ENCODE measurements around the gene ZNF550. TPM values are rescaled to one million over a fixed set of nuclear protein-coding genes. Genes with fewer than 3 reads are reported as not detected.

Gene ZNF550
- total RNA-seq: 7.2 and 7.5 TPM in 2 replicates

DNA sequence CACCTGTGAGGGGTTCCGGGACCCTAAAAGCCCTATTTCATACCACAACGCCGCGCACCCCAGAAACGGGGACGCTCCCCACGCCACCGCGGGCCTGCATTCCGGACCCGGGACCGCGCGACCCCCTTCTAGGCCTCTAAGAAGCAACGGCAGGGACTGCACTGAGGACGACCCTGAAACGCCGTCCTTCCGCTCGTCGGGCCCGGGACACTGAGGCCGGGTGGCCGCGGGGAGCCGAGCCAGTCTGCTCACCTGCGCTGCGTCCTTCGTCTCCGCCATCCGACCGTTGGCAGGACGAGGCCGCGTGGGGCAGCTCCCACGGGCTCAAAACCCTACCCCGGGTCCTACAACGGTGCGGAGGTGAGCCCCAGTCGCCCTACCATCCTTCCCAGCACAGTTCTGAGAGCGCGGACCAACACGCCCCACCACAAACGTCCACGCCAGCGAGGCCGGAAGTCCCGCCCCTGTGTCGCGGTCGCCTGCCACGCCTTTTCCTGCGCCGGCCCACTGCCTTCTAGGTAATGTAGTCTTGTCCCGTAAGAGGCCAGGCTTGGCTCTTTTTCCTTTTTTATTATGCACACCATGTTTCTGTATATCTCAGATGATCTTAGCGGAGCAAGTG is at the start of gene ZNF550:
Gene ZNF550, minus strand, starts transcription at position 460 of the 622 bp plus-strand sequence. Its CDS starts 181 bp downstream, at position 279.
- peak within 1 kb of the TSS; percentile 88 for H3K27ac Mint-ChIP-seq
- H3K36me3 Mint-ChIP-seq (ENCODE audit: low read depth): peaks cover 29% of the 10 kb centered on the region
- DNase-seq (ENCODE audit: low spot score): peak; percentile 84
- no peaks in the 10 kb centered on the region for H3K27me3 Mint-ChIP-seq (ENCODE audit: insufficient read depth)
- peak within 1 kb of the TSS; percentile 98 for H3K4me3 Mint-ChIP-seq
- intact Hi-C loops (cut with micrococcal nuclease): loop anchor here (1.0 to 2.0 kb wide), 12 partner anchors 20 to 368 kb away; partner anchors contain the start of genes TRAPPC2B, ZNF134, ZNF17 and ZNF211
- peaks cover 28% of the 10 kb centered on the region for H3K4me1 Mint-ChIP-seq (ENCODE audit: low read depth)
- H3K9me3 Mint-ChIP-seq: peaks cover 54% of the 10 kb centered on the region

DNA sequence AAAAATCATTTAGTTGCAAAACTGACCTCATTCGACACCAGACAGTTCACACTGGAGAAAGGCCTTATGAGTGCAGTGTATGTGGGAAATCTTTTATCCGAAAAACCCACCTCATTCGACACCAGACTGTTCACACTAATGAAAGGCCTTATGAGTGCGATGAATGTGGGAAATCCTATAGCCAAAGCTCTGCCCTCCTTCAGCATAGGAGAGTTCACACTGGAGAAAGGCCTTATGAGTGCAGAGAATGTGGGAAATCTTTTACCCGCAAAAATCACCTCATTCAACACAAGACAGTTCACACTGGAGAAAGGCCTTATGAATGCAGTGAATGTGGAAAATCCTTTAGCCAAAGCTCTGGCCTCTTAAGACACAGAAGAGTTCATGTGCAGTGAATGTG is 47.3 kb upstream of the ZNF550 start:
- Mint-ChIP-seq H3K27ac (no peak overlapping the region), H3K4me1 (ENCODE audit: low read depth) (no peaks in the 10 kb centered on the region), H3K4me3 (no peak overlapping the region), H3K36me3 (ENCODE audit: low read depth) (peaks cover 53% of the 10 kb centered on the region), H3K27me3 (ENCODE audit: insufficient read depth) (no peaks in the 10 kb centered on the region), H3K9me3 (peaks cover 76% of the 10 kb centered on the region)
- no peak for DNase-seq (ENCODE audit: low spot score)
- intact Hi-C loops (cut with micrococcal nuclease): no loop called here

DNA sequence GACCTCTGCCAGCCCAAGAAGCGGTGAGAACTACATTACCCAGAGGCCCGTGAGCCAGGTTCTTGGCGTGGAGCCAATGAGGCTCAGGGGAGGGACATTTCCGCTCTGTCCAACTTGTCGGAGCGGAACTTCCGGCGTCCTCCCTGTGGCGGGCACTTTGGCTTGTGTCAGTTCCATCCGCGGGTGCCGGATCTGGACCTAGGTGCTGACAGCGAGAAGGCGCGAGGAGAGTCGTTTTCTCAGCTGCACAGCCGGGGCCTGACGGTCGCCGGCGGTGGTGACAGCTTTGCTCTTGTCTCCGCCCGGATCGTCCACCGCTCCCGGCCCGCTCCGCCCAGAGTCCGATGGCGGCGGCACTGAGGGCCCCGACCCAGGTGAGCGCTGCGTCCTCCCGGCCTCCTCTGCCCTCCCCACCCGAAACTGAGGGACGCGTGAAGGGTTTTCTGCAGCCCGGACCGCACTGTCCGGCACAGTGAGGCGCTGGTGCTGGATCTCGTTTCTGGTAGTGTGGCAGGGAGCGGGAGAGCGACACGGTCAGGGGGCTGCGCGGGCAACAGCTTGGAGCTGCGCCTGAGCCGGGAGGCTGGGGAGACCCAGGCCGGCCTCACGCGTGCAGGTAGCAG is 40.2 kb upstream of the ZNF550 start, which contains the start of gene ZNF530:
Gene ZNF530, plus strand, starts transcription at position 125 of the 623 bp plus-strand sequence. CDS start 4,461 bp downstream, outside the sequence.
- DNase-seq (ENCODE audit: low spot score): peak; percentile 78
- peak within 1 kb of the TSS; percentile 58 for H3K27ac Mint-ChIP-seq
- H3K27me3 Mint-ChIP-seq (ENCODE audit: insufficient read depth): no peaks in the 10 kb centered on the region
- peak within 1 kb of the TSS; percentile 85 for H3K4me3 Mint-ChIP-seq
- intact Hi-C loops (cut with micrococcal nuclease): loop anchor here (1.0 kb wide), 4 partner anchors 14 to 41 kb away; partner anchors contain the start of genes ZNF134, ZNF211 and ZNF550
- peaks cover 34% of the 10 kb centered on the region for H3K36me3 Mint-ChIP-seq (ENCODE audit: low read depth)
- peaks cover 61% of the 10 kb centered on the region for H3K9me3 Mint-ChIP-seq
- H3K4me1 Mint-ChIP-seq (ENCODE audit: low read depth): peaks cover 16% of the 10 kb centered on the region

DNA sequence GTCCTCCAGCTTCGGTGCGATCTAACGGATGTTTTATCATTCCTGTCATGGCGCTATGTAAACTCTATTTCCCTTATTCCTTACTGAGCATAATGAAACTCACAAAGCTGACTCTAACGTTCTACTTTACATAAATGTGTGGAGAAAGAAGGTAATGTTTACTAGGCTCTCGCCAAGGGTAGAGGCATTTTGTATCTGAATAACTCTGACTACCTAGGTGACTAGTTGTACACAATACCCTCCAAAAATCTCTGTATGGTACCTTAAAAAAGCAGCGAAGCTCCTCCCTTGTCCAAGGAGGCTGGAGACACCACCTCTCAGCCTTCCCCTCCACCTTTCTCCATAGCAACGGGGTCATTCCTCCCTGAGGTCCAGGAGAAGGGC is 39.7 kb upstream of the ZNF550 start:
- H3K4me3 Mint-ChIP-seq: peak overlapping the region; percentile 85
- no peak for DNase-seq (ENCODE audit: low spot score)
- intact Hi-C loops (cut with micrococcal nuclease): loop anchor here (1.0 kb wide), 4 partner anchors 15 to 40 kb away; partner anchors contain the start of genes ZNF134, ZNF211 and ZNF550
- H3K36me3 Mint-ChIP-seq (ENCODE audit: low read depth): peaks cover 29% of the 10 kb centered on the region
- H3K4me1 Mint-ChIP-seq (ENCODE audit: low read depth): peaks cover 16% of the 10 kb centered on the region
- H3K27me3 Mint-ChIP-seq (ENCODE audit: insufficient read depth): no peaks in the 10 kb centered on the region
- H3K9me3 Mint-ChIP-seq: peaks cover 61% of the 10 kb centered on the region
- H3K27ac Mint-ChIP-seq: peak overlapping the region; percentile 58

DNA sequence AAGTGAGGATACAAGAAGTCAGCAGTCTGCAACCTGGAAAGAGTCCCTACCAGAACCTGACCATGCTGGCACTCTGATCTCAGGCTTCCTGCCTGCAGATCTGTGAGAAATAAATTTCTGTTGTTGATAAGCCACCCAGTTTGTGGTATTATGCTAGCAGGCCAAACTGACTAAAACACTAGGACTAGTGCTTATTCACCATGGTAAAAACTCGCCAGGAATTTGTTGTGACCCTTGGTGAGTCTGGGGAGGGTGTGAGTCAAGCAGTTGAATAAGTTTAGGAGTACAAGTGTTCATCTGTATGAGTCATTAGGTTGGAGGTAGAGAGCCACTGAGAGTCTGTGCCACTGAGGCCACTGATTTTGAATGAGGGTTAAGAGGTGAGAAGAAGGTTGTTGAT is 27.9 kb upstream of the ZNF550 start:
- Mint-ChIP-seq H3K36me3 (ENCODE audit: low read depth) (peaks cover 59% of the 10 kb centered on the region), H3K27me3 (ENCODE audit: insufficient read depth) (no peaks in the 10 kb centered on the region), H3K9me3 (peaks cover 77% of the 10 kb centered on the region), H3K4me3 (no peak overlapping the region), H3K4me1 (ENCODE audit: low read depth) (peaks cover 16% of the 10 kb centered on the region), H3K27ac (no peak overlapping the region)
- intact Hi-C loops (cut with micrococcal nuclease): no loop called here
- DNase-seq (ENCODE audit: low spot score): no peak

DNA sequence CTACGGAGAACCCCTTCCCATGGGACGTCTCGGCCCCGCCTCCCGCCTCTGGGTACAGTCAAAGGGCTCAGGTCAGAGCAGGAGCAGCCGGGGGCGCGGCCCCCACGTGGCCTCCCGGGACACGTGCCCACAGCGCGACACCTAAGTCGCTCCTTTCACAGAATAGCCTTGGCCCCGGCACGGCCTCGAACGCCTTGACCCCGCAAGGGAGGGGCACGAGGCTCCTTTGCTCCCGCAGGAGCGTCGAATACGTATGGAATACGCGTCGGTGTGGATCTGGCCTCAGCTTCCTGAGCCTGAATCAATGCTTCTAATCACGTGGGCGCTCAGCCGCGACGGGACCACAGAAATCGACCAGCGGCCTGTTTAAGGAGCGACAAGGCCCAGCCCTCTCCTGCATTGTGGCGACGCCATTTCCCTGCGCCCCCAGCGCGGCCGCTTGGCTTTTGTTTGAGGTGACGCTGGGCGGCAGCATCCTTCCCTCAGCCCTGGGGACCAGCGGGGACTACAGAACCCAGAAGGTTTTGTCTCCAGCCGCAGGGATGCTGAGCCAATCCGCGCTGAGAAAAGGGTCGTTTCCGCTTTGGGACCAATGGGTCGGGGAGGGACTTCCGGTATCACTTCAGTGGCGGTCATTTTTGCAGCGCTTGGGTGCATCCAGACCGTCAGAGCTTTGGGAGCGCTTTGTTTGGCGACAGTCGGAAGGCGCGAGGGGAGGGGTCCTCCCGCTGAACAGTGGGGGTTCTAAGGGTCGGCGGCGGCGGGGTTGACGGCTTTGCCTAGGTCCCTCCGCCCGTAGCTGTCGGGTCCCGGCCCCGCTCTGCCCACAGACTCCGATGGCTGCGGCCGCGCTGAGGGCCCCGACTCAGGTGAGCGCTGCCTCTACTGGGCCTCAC is 24.1 kb upstream of the ZNF550 start, which contains the start of gene ZIK1:
Gene ZIK1, plus strand, starts transcription at position 625 of the 896 bp plus-strand sequence. Its CDS starts 212 bp downstream, at position 837.
- Mint-ChIP-seq H3K4me3 (peak within 1 kb of the TSS; percentile 92), H3K27me3 (ENCODE audit: insufficient read depth) (no peaks in the 10 kb centered on the region), H3K27ac (peak within 1 kb of the TSS; percentile 81), H3K9me3 (peaks cover 68% of the 10 kb centered on the region), H3K4me1 (ENCODE audit: low read depth) (peaks cover 20% of the 10 kb centered on the region), H3K36me3 (ENCODE audit: low read depth) (peaks cover 29% of the 10 kb centered on the region)
- DNase-seq (ENCODE audit: low spot score): peak; percentile 81
- intact Hi-C loops (cut with micrococcal nuclease): loop anchor here (1.0 kb wide), 1 partner anchor 98 kb away; the partner anchor contains the start of gene ZNF551

DNA sequence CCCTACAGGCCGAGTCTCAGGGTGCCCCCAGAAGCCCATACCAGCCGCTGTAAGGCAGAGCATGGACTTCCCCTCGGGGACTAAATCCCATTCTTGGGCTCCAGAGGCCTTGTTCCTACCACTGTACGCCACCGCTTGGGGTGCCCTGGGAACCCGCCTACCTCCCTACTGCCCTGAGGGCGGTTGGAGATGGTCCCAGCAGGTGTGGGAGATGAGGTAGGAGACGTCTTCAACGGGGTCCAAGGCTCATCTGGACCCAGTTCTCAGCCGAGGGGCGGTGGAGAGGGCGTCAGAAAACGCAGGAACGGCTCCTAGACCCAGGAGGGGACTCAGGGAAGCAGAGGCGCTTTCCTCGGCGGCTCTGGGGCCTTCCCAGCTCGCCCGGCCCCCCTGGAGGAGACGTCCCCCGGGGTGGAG is 23.4 kb upstream of the ZNF550 start:
- peak overlapping the region; percentile 92 for H3K4me3 Mint-ChIP-seq
- H3K36me3 Mint-ChIP-seq (ENCODE audit: low read depth): peaks cover 25% of the 10 kb centered on the region
- intact Hi-C loops (cut with micrococcal nuclease): no loop called here

DNA sequence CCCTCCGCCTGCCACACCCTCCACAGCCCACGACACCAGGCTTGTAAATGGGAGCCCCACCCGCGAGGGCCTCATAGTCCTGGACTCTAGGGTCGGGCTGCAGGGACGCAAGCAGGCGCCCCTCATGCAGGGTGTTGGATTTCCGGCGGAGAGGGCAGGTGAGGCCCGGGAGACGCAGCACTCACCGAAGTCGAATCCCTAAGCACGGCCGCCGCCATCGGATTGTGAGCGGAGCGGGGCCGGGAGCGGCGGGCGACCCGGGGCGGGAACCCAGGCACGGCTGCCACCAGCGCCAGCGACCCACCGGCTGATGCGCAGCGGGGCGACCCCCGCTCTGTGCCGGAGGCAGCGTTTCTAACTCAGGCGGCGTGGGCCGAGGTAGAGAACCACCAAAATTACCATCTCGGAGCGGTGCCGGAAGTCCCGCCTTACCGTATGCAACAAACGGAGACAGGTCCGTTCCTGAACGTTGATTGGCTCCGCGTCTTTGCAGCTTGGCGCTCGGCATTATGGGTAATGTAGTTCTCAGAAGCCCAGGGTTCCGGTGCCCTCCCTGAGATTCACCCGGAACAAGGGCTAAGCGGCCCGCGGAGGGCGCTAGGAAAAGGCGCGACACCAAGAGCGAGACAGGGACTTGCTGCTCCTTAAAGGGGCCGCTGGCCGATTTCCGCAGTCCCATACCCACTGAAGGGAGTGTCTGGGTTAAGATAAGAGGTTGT is 19.0 kb upstream of the ZNF550 start, which contains the start of gene ZNF416:
Gene ZNF416, minus strand, starts transcription at position 425 of the 719 bp plus-strand sequence. Its CDS starts 207 bp downstream, at position 218.
- Mint-ChIP-seq H3K36me3 (ENCODE audit: low read depth) (peaks cover 40% of the 10 kb centered on the region), H3K27me3 (ENCODE audit: insufficient read depth) (no peaks in the 10 kb centered on the region), H3K9me3 (peaks cover 68% of the 10 kb centered on the region), H3K4me1 (ENCODE audit: low read depth) (peaks cover 18% of the 10 kb centered on the region), H3K4me3 (peak within 1 kb of the TSS; percentile 80), H3K27ac (peak within 1 kb of the TSS; percentile 74)
- DNase-seq (ENCODE audit: low spot score): peak; percentile 94
- intact Hi-C loops (cut with micrococcal nuclease): loop anchor here (1.0 to 2.0 kb wide), 21 partner anchors 19 to 1438 kb away; partner anchors contain the start of genes TRAPPC2B, ZNF134, ZNF17 and ZNF211

More for the DNA sequence above, 23.4 kb upstream of the ZNF550 start:
- Mint-ChIP-seq H3K9me3 (peaks cover 62% of the 10 kb centered on the region), H3K4me1 (ENCODE audit: low read depth) (peaks cover 23% of the 10 kb centered on the region), H3K27me3 (ENCODE audit: insufficient read depth) (no peaks in the 10 kb centered on the region), H3K27ac (no peak overlapping the region)
- no peak for DNase-seq (ENCODE audit: low spot score)

DNA sequence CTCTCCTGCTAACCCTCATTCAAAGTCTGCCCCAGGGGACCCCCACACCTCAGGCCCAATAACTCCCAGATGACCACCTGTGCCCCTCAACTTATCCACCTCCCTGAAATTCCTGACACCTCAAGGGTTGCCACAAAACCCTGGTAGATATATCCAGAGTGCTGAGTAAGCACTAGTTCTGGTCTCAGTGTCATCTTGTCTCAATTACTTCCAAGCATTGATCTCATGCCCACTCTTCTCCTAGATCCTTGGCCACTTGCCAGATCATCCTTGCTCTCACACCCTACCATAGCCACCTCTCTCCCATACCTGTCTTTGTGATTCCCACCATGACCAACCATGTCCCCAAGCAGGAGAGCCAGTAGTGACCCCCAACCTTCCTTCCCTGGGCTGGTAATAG is 17.0 kb upstream of the ZNF550 start:
- DNase-seq (ENCODE audit: low spot score): no peak
- peak overlapping the region; percentile 29 for H3K4me3 Mint-ChIP-seq
- H3K36me3 Mint-ChIP-seq (ENCODE audit: low read depth): peaks cover 58% of the 10 kb centered on the region
- peaks cover 16% of the 10 kb centered on the region for H3K4me1 Mint-ChIP-seq (ENCODE audit: low read depth)
- no peak overlapping the region for H3K27ac Mint-ChIP-seq
- H3K27me3 Mint-ChIP-seq (ENCODE audit: insufficient read depth): no peaks in the 10 kb centered on the region
- peaks cover 80% of the 10 kb centered on the region for H3K9me3 Mint-ChIP-seq
- intact Hi-C loops (cut with micrococcal nuclease): no loop called here

DNA sequence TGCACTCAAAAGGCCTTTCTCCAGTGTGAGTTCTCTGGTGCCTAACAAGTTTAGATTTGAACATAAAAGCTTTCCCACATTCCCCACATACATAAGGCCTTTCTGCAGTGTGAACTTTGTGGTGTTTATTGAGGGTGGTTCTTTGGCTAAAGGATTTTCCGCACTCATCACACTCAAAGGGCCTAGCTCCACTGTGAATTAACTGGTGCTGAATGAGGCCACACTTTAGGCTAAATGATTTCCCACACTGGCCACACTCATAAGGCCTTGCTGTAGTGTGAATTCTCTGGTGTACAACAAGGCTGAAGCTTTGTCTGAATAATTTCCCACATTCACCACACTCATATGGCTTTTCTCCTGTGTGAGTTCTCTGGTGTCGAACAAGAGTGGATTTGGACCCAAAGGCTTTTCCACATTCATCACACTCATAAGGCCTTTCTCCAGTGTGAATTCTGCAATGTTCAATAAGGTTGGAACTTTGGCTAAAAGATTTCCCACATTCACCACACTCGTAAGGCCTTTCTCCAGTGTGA is 12.8 kb upstream of the ZNF550 start:
- Mint-ChIP-seq H3K4me3 (no peak overlapping the region), H3K36me3 (ENCODE audit: low read depth) (peaks cover 61% of the 10 kb centered on the region), H3K27me3 (ENCODE audit: insufficient read depth) (no peaks in the 10 kb centered on the region), H3K27ac (no peak overlapping the region), H3K9me3 (peaks cover 89% of the 10 kb centered on the region), H3K4me1 (ENCODE audit: low read depth) (peaks cover 3% of the 10 kb centered on the region)
- DNase-seq (ENCODE audit: low spot score): no peak
- intact Hi-C loops (cut with micrococcal nuclease): no loop called here

DNA sequence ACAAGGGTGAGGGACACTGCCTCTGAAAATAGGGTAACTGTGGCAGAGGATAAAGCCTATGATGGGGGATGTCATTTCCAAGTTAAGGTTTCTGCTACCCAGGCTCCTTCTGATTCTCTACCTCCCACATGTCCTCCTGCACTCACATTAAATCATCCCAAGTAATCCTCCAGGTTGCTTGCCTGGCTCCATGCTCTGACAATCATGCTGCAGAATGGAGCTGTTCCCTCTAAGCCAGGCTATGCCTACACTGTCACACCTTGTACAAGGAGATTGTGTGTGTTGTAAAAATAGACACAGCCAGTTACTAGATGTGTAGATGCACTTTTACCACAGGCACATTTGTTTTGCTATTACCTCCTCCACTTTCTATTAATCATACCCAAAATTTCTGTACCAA is 11.0 kb upstream of the ZNF550 start:
- intact Hi-C loops (cut with micrococcal nuclease): no loop called here
- H3K36me3 Mint-ChIP-seq (ENCODE audit: low read depth): peaks cover 44% of the 10 kb centered on the region
- no peaks in the 10 kb centered on the region for H3K27me3 Mint-ChIP-seq (ENCODE audit: insufficient read depth)
- no peaks in the 10 kb centered on the region for H3K4me1 Mint-ChIP-seq (ENCODE audit: low read depth)
- no peak overlapping the region for H3K4me3 Mint-ChIP-seq
- H3K9me3 Mint-ChIP-seq: peaks cover 91% of the 10 kb centered on the region
- no peak overlapping the region for H3K27ac Mint-ChIP-seq
- no peak for DNase-seq (ENCODE audit: low spot score)

Data from activated T-helper 1 cell treated with anti-CD3 and anti-CD28 coated beads, Interleukin-12 subunit alpha, Interleukin-12 subunit beta, Interleukin-2, Interleukin-4 antibody, amounts not matched to agents 30 ng/mL and 10 ng/mL and 1 ng/mL, durations not matched to agents 14 hours and 24 hours and 36 hours (primary cell).